ENCODE measurements around the gene CTNNA2.

- TF ChIP-seq GATA3 (IDR thresholded peaks at IDR 0.05; ENCODE audit: low read depth, low read length) (no peak), GATA2 (IDR thresholded peaks at IDR 0.05; ENCODE audit: low read depth, low read length) (no peak)
Observed at GRCh38 chr2:80132281-80132680, 619.4 kb downstream of the CTNNA2 start.

All from SH-SY5Y (cell line).